HG03108 (cell line): Measurements from ENCODE around the gene SUMO2.

Experiments
- ATAC-seq: cut with Tn5 transposase; IDR thresholded peaks from one replicate; pipeline ENCODE4 v1.9.1; 2021; ENCODE audit warnings: moderate library complexity; ENCODE audit not compliant: unreplicated experiment

SUMO2 gene

GRCh38 chr17:75124819-75125162 lies 58.0 kb downstream of the SUMO2 start:
- no peak for ATAC-seq

DNA sequence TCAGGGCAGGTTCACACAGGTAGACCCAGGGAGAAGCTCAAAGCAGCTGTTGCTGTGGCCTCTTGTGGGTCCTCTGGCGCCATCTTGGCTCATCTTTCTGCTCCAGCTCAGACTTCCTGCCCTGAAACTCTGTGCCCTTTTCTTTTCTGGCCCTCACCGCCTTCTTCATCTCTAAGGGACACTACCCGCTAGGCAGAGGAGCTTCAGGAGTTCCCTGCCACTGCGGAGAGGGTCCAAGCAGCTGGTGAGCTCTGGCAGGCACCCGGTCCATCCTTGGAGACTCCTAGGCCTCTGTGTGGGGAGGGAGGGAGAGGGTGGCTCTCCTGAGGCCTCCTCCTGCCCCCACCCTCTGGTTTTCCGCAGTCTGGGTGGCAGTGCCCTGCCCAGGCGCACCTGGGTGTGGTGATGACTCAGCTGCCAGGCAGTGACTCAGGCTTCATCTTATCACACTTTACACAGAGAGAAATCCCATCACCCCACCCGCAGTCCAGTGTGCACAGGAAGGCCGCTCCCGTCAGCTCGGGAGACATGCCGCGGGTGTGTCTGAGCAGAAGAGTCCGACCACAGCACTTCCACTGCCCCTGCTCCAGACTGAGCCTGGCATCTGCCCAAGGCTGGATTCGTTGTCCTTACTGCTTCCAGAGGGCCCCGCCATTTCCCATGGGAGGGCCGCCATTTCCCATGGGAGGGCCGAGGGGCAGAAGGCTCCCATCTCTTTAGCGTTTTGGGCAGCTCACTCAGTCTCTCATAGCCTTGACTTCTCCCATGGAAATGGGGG lies 58.5 kb downstream of the SUMO2 start:
- no peak for ATAC-seq

DNA sequence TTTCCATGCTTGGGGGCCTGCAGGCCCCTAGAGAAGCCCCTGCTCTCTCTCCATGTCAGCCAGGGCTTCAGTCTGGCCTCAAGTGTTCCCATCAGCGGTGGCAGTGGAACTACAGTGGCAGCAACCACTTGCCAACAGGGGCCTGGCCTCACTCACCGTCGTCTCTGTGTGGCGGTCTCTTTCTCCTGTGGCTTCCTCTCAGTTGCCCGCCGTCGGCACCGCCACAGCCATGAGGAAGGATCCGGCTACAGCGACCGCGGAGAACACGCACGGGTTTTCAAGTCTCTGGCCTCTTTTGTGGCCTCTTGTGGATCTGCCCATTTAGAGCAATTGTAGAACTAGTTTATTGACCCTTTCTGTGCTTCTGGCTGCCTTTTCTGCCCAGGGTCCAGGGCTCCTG lies 64.5 kb downstream of the SUMO2 start:
- no peak for ATAC-seq

DNA sequence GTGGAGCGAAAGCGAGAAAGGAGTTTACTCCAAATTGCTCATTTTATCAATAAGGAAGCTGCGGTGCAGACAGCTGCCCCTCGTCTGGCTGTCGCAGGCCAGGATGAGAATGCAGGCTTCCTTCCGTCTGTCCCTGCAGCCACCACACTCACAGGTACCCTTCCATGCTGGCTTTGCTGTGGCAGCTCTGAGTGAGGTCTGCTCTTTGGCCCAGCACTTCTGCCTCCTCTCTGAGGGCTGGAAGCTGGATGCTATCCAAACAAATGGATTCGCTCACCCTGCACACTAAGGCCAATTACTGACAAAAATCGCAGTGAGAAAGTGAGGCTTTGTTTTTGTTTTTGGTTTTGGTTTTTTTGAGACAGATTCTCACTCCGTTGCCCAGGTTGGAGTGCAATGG lies 66.0 kb downstream of the SUMO2 start:
- ATAC-seq, result no peak
